BE2C (cell line): ENCODE measurements around the gene CSPG4.
"Not testable (repeated sequence)": the region's sequence is repeated elsewhere in the genome, so short reads cannot be mapped to it uniquely, and the experiment has no call there.

ENCODE experiments used
- DNase-seq: peaks from one replicate; pipeline ENCODE4 v3.0.0-alpha.2; 2020
- H3K27me3 ChIP-seq: fragments of 250-450 bp; sonication (Bioruptor Pico); 2 replicates; pipeline ENCODE4 v1.5.1; 2020; ENCODE audit warnings: mild to moderate bottlenecking
- H3K36me3 ChIP-seq: fragments of 250-450 bp; sonication (Bioruptor Pico); 2 replicates; pipeline ENCODE4 v1.5.1; 2020; ENCODE audit warnings: mild to moderate bottlenecking
- H3K4me1 ChIP-seq: fragments of 250-450 bp; sonication (Bioruptor Pico); 2 replicates; pipeline ENCODE4 v1.5.1; 2020
- H3K4me3 ChIP-seq: 2 replicates; pipeline ENCODE4 v1.5.1; 2011; ENCODE audit warnings: low read depth, low read length
- H3K9me3 ChIP-seq: fragments of 250-450 bp; sonication (Bioruptor Pico); 2 replicates; pipeline ENCODE4 v1.5.1; 2020
- CTCF ChIP-seq: IDR thresholded peaks from 2 replicates; pipeline ENCODE4 v1.5.1; 2012; ENCODE audit warnings: mild to moderate bottlenecking, low read depth, low read length

CSPG4 gene

GRCh38 chr15:75637245-75638009, 75.2 kb downstream of the CSPG4 start:
- TF ChIP-seq CTCF: no peak
- DNase-seq: no peak
- peak overlapping the region; percentile 100 for H3K4me3 ChIP-seq

GRCh38 chr15:75636026-75636425, 76.6 kb downstream of the CSPG4 start:
- Histone ChIP-seq H3K4me3 (no peak overlapping the region), H3K9me3 (no peaks in the 10 kb centered on the region), H3K27me3 (no peaks in the 10 kb centered on the region), H3K4me1 (no peaks in the 10 kb centered on the region; the same call in 1 of the 2 replicates), H3K36me3 (no peaks in the 10 kb centered on the region; the same call in 1 of the 2 replicates)
- no peak for TF ChIP-seq CTCF
- DNase-seq: no peak

More at GRCh38 chr15:75637245-75638009, 75.2 kb downstream of the CSPG4 start:
- no peaks in the 10 kb centered on the region; the same call in 1 of the 2 replicates for H3K36me3 ChIP-seq
- no peaks in the 10 kb centered on the region; the same call in 1 of the 2 replicates for H3K4me1 ChIP-seq
- H3K9me3 ChIP-seq: no peaks in the 10 kb centered on the region
- no peaks in the 10 kb centered on the region for H3K27me3 ChIP-seq

GRCh38 chr15:75633922-75634321, 78.7 kb downstream of the CSPG4 start:
- H3K36me3 ChIP-seq, H3K9me3 ChIP-seq, H3K4me1 ChIP-seq, DNase-seq, H3K27me3 ChIP-seq, H3K4me3 ChIP-seq: not testable (repeated sequence)

GRCh38 chr15:75631935-75632334, 80.7 kb downstream of the CSPG4 start:
- Histone ChIP-seq H3K4me1 (no peaks in the 10 kb centered on the region), H3K9me3 (no peaks in the 10 kb centered on the region), H3K36me3 (no peaks in the 10 kb centered on the region; the same call in 1 of the 2 replicates), H3K27me3 (no peaks in the 10 kb centered on the region), H3K4me3 (no peak overlapping the region)
- TF ChIP-seq CTCF: no peak
- no peak for DNase-seq

GRCh38 chr15:75625542-75626347, 86.9 kb downstream of the CSPG4 start, which contains the start of gene SNUPN:
Gene SNUPN, minus strand, starts transcription at chr15:75625725. Its CDS starts 4,674 bp downstream, at chr15:75621051.
- peak within 1 kb of the TSS; percentile 93 for H3K4me3 ChIP-seq
- no peaks in the 10 kb centered on the region for H3K4me1 ChIP-seq
- no peaks in the 10 kb centered on the region for H3K9me3 ChIP-seq
- H3K27me3 ChIP-seq: no peaks in the 10 kb centered on the region
- DNase-seq: peak; percentile 94
- no peaks in the 10 kb centered on the region for H3K36me3 ChIP-seq
- no peak for TF ChIP-seq CTCF
